Thyroid gland (tissue), 4 donors: ENCODE measurements around the gene COG7.

Source experiments
- CTCF ChIP-seq, 6 experiments: fragments of 200-600 bp in 3 of 6; fragments of 450-650 bp in 3 of 6; sonication (generic) in 3 of 6; IDR thresholded peaks; one replicate each; pipeline ENCODE4 v1.5.1; 2016 to 2019; ENCODE audit warnings: antibody characterized with exemption in 6 of 6, mild to moderate bottlenecking in 2 of 6, inconsistent platforms in 1 of 6, moderate library complexity in 1 of 6
- POLR2A ChIP-seq, 2 donors: fragments of 450-650 bp; IDR thresholded peaks; one replicate each; pipeline ENCODE4 v1.6.1; 2017; ENCODE audit warnings: antibody characterized with exemption in 2 of 2, mild to moderate bottlenecking in 2 of 2, moderate library complexity in 1 of 2

- no peak for TF ChIP-seq CTCF (IDR thresholded peaks at IDR 0.05)
- no peak for TF ChIP-seq POLR2A (IDR thresholded peaks at IDR 0.05)
Measured at GRCh38 chr16:23379707-23380106, 73.3 kb downstream of the COG7 start.
